Ureter (tissue), 1 donor: ENCODE results near the gene SPHK2. TPM values are rescaled to one million over a fixed set of nuclear protein-coding genes. Genes with fewer than 3 reads are reported as not detected.
"Not testable (repeated sequence)": the region's sequence is repeated elsewhere in the genome, so short reads cannot be mapped to it uniquely, and the experiment has no call there.

Experiments
- DNase-seq: peaks from one replicate; pipeline ENCODE4 v3.0.0-alpha.2; 2020; ENCODE audit warnings: low spot score
- total RNA-seq: library from RNA; stranded (reverse); gene quantifications from one replicate; pipeline ENCODE4 v1.2.4, GENCODE V29; 2023
- donor health status: DM: yes; HTN: yes; CAD: no.

SPHK2 gene
- total RNA-seq, 1 donor from 2014 or later: 27.6 TPM

- DNase-seq: no peak
These were observed 5.8 kb downstream of the SPHK2 start for GRCh38 chr19:48624791-48625723.

- DNase-seq: no peak
These were observed 6.6 kb downstream of the SPHK2 start for GRCh38 chr19:48625891-48626327.

DNA sequence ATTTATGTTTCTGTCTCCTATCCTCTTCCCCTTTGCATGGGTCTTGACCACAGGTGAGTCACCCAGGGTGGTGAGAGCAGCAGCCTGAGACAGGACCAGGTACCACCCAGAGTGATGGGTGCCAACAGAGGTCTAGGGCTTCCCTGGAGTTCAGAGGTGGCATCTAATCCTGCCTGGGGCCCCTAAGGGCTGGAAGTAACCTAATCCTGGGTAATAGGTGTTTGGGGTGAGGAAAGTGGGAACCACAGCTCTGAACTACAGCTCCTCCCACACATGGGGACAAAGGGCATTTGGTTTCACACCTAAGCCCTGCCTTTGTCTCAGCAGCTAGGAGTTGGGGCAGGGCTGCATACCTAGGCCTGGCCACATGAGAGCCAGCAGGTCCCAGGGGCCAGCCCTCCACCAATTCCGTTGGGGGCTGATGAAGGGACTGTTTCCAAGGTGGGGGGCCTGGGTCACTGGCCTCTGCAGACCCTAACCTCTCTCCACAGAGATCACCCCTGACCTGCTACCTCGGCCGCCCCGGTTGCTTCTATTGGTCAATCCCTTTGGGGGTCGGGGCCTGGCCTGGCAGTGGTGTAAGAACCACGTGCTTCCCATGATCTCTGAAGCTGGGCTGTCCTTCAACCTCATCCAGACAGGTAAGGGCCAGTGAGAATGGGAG, 8.0 kb downstream of the SPHK2 start:
- DNase-seq: no peak

- no peak for DNase-seq
These were observed 8.6 kb downstream of the SPHK2 start for GRCh38 chr19:48627865-48628314.

DNA sequence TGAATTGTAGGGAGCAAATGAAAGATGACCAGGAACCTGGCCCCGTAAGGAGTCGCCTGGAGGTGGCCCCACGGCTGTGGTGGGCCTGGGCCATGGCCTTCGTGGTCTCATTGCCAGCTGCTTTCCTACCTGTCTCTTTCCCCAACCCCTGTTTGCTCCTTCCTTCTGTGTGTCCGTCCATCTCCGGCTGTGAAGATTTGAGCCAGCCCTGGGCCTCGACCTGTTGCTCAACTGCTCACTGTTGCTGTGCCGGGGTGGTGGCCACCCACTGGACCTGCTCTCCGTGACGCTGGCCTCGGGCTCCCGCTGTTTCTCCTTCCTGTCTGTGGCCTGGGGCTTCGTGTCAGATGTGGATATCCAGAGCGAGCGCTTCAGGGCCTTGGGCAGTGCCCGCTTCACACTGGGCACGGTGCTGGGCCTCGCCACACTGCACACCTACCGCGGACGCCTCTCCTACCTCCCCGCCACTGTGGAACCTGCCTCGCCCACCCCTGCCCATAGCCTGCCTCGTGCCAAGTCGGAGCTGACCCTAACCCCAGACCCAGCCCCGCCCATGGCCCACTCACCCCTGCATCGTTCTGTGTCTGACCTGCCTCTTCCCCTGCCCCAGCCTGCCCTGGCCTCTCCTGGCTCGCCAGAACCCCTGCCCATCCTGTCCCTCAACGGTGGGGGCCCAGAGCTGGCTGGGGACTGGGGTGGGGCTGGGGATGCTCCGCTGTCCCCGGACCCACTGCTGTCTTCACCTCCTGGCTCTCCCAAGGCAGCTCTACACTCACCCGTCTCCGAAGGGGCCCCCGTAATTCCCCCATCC, 9.4 kb downstream of the SPHK2 start:
- peak; percentile 55 for DNase-seq

DNA sequence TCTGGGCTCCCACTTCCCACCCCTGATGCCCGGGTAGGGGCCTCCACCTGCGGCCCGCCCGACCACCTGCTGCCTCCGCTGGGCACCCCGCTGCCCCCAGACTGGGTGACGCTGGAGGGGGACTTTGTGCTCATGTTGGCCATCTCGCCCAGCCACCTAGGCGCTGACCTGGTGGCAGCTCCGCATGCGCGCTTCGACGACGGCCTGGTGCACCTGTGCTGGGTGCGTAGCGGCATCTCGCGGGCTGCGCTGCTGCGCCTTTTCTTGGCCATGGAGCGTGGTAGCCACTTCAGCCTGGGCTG, 9.9 kb downstream of the SPHK2 start:
- no peak for DNase-seq

- peak; percentile 72 for DNase-seq
These were observed 10.4 kb downstream of the SPHK2 start for GRCh38 chr19:48629599-48630295.

DNA sequence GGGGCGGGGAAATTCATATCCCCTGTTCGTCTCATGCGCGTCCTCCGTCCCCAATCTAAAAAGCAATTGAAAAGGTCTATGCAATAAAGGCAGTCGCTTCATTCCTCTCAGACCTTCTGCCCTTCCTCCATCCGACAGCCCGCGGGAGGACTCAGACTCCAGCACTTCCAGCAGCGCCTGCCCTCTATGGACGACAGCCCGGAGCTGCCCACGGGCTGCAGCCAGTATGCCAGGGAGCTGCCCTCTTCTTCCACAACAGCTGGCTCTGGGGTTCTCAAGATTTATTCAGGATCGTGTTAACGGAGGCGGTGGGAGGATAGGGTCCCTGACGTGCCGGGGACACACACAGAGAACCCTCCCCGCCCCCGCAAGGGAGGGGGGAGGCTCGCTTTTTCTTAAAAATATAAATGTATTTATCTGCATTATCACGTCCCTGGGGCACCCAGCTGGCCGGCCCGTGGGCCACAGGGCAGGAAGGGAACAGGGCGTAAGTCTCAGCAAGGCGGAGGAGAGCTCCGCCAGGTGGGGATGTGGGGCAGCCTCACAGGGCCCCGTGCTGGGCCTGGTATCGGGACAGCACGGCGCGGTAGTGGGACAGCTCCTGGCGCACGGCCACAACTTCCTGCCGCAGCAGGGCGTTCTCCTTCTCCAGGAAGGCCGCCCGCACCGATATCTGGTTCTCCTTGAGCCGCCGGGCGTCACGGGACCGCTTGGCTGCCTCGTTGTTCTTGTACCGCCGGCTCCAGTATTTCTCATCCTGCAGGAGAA, 11.2 kb downstream of the SPHK2 start:
- DNase-seq: peak; percentile 71

GRCh38 chr19:48631225-48631624, 11.9 kb downstream of the SPHK2 start:
- DNase-seq: no peak

- DNase-seq: not testable (repeated sequence)
These were observed 13.0 kb downstream of the SPHK2 start for GRCh38 chr19:48632286-48632685.

DNA sequence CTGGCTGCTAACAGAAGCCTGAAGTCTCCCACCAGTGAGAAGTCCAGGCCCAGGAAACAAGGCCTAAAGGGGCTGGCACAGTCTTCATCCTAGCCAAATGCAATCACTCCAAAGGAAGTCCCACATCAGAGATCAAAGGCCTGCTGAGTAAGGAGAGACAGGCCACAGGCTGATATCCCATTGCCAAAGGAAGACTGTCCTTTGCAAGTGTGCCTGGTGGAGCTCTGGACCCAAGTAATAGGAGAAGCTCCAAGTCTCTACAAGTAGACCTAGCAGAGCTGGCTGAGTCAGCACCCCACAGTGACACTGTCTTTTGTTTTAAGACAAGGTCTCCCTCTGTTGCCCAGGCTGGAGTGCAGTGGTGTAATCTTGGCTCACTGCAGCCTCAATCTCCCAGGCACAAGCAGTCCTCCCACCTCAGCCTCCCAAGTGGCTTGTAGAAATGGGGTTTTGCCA, 13.4 kb downstream of the SPHK2 start:
- DNase-seq: no peak

DNA sequence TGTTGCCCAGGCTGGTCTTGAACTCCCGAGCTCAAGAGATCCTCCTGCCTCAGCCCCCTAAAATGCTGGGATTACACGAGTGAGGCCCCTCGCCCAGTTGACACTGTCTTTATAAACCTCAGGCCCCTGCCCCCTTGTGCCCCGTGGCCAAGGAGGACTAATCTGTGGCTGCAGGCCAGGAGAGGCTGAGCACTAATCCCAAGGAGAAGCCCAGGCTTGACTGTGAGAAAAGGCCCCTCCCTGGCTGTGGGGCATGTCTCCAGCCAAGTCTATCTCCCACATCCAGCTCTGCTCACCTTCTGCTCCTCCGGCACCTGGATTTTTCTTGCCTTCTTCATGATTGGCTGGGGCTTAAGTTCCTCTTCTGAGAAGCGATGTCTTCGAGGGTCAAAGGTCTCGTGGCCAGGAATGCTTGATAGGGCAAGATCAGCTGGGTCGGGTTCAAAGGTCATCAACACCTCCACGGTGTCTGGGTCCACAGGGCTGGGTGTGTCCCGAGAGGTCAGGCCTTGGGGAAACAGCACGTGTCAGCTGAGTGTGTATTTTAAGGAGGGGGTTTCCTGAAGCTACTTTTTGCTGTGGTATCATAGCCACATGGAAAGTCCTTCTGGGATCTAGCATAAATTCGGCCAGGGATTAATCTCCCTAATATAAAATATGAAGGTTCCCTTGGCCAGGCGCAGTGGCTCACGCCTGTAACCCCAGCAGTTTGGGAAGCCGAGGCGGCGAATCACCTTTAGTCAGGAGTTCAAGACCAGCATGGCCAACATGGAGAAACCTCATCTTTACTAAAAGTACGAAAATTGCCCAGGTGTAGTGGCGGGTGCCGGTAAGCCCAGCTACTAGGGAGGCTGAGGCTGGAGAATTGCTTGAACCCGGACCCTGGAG, 14.1 kb downstream of the SPHK2 start:
- DNase-seq: peak; percentile 61

GRCh38 chr19:48634036-48634342, 14.7 kb downstream of the SPHK2 start:
- no peak for DNase-seq

DNA sequence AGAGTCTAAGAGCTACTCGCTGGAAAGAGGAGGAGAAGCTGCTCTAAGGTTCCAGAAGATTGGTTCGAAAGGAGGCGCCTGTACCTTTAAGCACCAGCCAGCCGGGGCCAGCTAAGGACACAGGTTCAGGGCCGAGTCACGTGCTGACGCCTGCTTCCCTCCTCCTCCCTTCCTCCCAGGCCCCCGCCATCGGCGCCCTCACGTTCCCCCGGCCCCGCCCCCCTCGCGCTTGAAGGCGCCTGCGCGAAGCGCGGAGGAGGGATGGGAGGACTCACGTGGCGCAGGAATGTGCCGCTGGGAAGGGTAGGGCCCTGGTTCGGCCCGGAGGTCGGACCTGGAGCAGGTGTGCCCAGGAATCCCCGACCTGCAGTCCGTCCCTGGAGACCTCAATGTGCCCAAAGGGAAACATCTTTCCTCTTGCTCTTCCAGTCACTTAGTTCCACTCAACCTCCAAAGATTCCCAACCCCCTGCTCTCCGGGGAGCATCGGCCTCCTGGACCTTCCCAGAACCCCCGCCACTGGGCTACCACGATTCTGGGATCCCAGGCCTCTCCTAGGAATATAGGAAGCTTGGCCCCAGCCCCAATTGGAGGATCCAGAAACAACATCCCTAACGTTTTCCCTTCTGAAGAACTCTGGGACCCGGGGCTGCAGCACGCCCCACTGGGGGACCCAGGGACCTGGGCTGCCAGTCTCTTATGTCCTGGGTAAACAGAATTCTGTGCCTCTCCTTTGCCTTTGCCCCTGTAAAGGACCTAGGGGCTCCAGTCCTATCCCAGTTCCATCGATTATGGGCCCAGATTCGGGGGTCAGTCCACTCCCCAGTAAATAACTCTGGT, 15.3 kb downstream of the SPHK2 start:
- peak; percentile 98 for DNase-seq

DNA sequence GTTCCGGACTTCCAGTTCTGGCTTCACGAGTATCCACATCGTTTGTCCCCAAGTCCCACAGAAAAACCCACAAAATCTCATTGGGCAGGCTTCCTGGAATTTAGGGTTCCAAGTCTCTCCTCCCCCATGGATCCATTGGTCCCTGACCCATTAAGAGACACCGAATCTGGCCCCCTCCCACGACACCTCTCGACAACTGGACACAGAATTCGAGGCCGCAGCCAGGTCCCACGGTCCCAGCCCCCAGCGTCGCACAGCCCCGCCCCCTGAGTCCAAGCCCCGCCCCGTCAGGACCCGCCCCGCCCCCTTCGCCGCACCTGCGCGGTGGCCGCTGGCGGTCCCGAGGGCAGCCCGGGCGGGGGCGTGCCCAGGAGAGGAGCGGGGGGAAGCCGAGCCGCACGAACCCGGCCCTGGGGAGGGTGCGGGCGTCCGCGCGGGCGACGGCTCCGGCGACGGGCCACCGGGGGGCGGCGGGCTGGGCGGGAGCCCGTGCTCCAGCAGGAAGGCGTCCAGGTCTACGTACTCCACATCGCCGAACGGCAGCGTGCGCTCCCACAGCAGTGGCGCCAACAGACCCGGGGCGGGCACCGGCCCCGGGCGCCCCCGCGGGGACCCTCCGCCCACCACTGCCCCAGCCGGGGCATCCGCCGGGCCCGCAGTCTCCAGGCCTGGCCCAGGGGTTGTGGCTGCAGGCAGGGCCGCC, 16.1 kb downstream of the SPHK2 start:
- DNase-seq: peak; percentile 82

DNA sequence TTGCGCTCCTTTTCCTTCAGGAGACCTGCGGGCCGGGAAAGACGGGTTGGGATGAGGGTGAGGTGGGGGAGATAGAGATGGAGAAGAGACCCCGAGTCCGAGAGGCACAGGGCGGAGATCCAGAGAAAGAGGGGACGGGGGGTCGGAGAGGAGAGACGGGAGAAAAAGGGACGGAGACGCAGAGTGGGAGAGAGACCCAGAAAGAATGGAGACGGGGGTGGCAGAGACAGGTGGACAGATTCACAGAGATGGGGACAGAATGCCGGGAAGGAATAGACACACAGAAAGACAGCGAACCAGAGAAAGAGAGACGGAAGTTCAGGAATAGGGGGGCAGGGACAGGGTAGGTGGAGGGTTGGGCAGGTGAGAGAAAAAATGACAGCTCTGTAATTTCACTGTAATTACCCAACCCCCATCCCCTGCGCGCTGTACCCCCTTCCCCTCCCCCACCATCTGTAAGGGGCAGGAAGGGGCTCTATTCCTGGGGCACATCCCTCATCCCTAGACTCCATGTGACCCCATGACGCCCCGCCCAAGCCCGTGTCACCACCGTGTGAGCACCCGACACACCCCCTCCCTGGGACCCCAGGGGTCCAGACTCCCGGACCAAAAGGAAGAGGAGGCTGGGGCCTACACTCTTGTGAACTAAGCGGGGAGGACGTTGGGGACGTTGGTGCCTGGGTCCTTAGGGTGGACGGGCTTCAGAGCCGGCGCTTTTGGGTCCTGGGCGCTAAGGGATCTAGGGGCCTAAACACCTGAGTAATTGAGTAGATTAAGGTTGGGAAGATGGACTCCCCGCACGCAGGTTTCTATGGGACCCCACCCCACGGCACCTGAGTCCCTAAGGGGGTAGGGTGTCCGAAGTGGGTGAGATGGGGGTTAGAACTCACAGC, 16.9 kb downstream of the SPHK2 start:
- DNase-seq: peak; percentile 77

DNA sequence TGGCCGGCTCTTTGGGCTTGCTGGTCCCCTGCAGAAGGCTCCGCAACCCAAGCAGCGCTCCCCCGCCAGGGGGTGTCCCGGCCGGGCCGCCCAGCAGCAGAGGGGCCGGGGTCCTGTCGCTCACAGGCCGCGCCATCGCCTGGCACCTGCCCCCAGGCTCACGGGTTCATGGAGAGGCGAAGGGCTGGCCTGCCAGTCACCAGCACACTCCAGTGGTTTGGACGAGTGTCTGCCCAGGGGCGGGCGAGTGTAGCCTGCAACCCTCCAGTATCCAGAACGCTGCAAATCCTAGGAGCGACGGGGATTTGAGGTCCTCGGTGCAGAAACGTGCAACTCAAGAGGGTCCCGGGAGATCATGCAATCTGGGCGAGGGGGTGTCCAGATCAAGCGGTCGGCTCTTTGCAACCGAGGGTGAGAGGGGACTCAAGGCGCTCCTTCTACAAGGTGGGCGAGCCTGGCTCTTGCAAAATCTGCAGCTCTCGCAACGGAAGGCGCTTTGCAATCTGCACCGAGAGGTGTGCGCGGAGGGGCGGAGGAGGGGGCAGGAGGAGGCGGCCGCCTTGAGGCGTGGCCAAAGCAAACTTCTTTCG, 17.6 kb downstream of the SPHK2 start, which contains the start of gene DBP:
TSS of gene DBP (minus strand) at position 521 of the 590 bp plus-strand sequence. CDS start at position 136, 385 bp downstream.
- DNase-seq: peak; percentile 78
